Measurements from ENCODE around the gene VAV2.
"Not testable (repeated sequence)": the region's sequence is repeated elsewhere in the genome, so short reads cannot be mapped to it uniquely, and the experiment has no call there.

VAV2 gene

DNA sequence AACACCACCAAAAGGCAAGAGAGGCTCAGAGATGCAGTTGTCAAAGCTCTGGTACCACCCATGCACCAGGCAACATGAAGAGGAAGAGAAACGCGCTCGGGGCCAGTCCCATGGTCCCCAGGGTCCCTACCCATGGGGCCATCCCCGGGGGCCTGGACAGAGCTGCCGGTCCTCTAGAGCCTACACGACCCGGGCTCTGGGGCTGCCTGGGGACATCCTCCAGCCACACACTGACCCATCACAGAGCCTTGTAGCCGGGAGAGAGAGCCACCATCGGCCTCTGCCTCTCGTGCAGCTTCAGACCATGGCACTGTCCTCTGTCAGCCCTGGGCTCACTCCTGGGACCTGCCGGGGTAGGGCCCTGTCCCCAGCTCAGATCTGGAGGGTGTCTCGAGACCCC lies 23.7 kb downstream of the VAV2 start:
- no peak for DNase-seq

GRCh38 chr9:133967024-133967741 lies 24.9 kb downstream of the VAV2 start:
- DNase-seq = no peak

- DNase-seq = no peak
Observed at GRCh38 chr9:133964463-133964862, 27.7 kb downstream of the VAV2 start.

GRCh38 chr9:133963166-133963565 lies 29.0 kb downstream of the VAV2 start:
- no peak for DNase-seq

DNA sequence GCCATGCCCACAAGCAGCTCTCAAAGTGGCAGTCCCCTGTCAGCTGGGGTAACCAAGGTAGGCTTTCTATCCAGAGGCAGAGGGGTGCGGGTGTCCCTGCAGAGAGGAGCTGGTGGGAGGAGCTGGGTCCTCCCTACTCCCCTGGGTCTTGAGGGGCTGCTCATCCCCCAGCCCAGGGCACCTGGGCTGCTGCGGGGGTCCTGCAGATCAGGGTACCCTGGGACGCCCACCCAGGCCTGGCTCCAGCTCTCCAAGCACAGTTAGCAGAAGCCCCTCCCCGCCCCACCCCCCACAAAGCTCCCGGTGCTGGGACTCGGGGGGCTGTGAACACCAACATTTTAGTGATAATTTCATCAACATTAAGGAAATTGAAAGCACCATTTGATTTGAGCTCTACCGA lies 29.8 kb downstream of the VAV2 start:
- no peak for DNase-seq

DNA sequence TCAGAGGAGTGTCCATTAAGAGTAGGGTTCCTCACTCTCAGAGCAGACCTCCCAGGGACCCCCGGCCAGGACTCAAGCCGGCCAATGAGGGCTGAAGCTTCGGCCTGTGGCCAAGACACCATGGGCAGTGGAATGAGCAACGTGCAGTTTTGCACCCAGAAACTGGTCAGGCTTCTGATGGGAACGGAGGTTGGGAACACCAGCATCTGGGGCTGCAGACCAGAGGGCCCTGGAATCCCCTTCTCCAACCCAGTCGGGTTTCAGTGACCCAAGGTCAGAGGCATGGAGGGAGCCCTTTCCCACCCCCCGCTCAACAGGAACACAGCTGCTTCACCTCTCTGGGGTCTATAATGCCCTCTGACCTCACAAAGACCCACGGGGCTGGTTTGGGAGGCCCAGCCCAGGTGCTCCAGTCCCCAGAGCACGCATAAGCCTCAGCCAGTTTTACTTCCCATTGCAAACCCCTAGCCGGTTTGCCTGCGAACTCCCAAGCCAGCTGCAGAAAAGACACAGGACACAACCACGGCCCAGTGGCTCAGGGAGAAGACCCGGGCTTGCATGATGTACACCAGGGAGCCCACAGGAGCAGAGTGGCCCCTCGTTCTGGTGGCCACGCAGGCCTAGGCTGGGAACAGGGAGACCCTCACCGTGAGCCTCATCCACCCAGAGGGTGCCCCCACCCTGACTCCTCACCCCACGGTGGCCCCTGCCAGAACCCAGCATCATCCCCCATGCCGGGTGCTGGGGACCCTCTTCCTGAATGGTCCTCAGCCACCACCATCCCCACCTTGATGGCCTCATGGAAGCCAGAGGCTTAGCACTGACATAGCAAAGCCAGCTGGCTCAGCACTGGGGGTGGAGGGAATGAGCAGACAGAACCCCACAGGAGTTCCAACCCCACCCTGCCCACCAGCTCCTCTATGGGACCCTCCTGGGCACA lies 30.6 kb downstream of the VAV2 start:
- no peak for DNase-seq

DNA sequence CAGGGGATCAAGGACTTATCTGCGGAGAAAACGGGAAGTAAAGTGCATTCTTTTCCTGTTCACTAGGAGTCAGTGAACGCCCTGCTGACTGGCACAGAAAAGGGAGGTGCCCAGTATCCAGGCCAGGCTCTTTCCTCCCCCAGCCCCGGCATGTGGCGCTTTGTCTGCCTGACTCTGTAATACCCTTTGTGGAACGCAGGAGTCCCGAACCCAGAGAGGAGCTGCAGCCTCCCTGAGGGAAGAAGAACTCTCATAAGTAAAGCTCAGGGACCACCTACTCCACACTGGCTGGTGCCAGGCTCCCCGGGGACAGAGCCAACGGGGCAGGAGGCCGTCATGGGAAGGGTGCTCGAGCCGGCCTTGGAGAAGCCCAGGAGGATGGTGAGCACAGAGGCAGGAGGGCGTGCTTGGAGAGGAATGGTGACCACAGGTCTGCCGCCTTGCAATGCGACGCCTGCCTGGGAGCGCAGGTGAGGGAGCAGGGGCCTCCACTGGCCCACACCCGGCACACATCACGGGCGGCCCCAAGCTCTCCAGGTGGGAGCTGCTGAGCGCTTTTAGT lies 31.5 kb downstream of the VAV2 start:
- no peak for DNase-seq

DNA sequence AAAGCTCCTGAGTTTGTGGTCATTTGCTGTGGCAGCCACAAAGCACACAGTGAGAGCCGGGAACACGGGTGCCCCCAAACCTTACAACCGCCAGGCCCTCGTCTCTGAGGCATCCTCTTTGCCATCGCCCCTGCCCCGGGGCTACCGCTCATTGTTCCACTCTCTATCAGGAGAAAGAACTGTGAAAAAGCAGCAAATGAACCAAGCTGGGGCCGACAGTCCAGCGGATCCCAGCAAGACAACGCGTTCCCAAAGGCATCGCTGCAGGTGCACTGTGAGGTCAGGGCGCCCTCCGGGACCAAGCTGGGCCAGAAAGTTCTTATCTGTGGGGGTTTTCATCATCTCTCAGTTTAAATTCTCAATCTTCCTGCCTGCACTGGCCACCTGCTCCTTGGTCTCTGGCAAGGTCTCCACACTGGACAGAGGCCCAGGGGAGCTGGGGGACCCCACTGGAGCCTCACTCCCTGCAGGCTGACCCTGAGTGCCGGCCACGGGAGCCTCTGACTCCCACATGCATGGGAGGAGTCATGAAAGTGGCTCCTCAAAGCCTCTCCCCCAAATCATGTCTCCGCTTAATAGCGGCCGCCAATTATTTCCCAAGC lies 32.1 kb downstream of the VAV2 start:
- no peak for DNase-seq

DNA sequence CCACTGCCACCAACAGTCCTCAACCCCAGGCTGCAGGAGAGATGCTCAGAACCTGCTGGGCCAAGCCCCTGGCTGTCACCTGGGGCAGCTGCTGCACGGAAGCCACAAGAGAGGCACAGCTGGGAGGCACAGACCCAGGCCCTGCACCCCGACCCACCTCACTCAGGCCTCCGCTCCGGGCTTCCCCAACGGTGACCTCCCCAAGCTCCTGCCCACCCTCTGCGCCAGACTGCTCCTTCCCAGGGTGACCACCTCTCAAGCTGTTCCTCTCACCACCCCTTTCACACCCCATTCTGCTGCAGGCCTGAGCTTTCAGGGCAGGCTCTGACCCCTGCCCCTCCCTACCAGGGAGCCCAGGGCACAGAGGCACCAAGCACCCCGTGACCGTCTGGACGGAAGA lies 33.0 kb downstream of the VAV2 start:
- DNase-seq = no peak

- DNase-seq = no peak
Observed at GRCh38 chr9:133958756-133959155, 33.4 kb downstream of the VAV2 start.

DNA sequence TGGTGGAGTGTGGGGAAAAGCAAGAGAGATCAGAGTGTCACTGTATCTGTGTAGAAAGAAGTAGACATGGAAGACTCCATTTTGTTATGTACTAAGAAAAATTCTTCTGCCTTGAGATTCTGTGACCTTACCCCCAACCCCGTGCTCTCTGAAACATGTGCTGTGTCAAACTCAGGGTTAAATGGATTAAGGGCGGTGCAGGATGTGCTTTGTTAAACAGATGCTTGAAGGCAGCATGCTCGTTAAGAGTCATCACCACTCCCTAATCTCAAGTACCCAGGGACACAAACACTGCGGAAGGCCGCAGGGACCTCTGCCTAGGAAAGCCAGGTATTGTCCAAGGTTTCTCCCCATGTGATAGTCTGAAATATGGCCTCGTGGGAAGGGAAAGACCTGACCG lies 34.4 kb downstream of the VAV2 start:
- not testable (repeated sequence) for DNase-seq

- DNase-seq = no peak
Observed at GRCh38 chr9:133957328-133957727, 34.8 kb downstream of the VAV2 start.

- no peak for DNase-seq
Observed at GRCh38 chr9:133956520-133957076, 35.5 kb downstream of the VAV2 start.

DNA sequence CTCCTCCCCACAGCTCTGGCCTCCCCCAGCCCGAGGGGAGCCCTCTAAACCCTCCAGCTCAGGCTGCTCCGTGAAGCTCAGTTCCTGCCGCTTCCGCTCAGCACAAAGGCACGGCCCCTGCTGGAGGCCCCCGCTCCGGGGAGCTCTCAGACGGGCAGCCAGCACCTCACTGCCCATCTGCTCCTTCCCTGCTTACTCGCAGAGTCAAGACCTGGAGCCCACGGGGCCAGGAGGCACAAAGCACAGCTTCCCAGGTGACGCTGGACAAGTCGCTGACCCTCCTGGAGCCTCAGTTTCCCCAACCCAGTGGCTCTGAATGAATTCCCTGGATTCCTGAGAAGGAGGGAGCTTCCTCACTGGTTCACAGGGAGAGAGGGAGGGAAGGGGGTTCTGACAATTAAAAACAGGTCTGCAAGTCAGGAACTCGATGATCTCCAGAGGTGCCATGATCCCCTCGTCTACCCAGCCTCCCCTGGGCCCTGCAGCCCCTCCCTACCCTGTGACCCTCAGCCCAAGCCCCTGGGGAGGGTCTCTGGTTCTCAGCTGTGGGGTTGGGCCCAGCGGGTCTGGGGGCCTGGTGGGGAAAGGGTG lies 36.2 kb downstream of the VAV2 start:
- DNase-seq = no peak

DNA sequence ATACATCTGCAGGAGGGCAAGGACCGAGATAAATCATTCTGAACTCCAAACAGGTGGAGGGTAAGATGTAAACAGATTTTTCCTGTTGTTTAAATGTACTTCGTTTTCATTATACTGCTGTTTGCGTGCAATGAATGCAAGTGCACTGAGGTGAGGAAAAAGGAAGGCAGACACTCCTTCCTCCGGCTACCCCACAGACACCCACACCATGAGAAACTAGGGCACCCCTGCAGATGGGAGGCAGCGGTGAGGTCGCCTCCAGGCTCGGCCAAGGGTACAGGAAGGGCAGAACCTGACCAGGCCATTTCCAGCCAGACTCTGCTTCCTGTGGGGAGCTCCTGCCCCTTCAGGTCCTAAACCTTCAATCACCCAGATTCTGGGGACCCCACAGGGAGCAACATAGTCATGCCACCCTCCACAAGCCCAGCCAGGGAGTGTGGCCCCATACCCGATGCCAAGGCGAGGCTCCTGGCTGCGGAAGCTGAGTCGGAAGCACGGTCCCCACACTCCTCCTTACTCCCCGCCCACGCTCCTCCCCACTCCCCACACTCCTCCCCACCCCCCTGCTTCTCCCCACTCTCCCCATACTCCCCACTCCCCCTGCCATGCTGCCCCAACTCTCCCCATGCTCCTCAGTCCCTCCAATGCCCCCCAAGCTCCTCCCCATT lies 37.1 kb downstream of the VAV2 start:
- no peak for DNase-seq

DNA sequence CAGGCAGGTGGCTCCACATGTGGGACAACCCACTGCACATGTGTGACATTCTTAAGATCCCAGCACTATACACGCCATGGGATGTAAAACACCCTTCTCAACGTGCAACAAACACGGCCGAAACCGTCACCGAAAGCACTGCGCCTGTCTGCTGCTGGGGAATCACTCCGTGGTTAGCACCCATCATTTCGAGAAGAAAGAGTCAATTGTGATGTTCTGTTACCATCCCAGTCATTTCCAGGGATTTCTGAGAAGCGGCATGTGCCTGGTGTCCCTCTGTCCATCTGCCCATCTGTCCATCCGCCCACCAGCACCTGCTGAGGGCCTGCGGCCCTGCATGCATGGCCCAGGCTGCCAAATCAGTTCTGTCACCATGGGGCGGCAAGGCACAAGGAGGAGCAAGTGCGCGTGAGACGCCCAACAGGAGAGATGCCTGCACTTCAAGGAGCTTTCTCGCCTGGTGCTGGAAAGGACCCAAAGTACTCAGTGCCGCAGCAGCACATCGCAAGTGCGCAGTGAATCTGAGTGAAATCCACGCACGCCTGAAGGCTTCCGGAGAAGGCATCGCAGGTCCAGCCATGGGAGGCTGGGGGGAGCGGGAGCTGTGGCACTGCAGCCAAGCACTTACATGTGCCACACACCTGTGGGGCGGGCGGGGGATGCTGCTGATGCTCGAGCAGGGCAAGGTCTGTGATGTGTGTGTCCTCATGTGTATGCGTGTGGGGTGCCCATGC lies 38.0 kb downstream of the VAV2 start:
- no peak for DNase-seq

- DNase-seq = no peak
Observed at GRCh38 chr9:133953621-133953975, 38.5 kb downstream of the VAV2 start.

GRCh38 chr9:133952598-133953550 lies 39.2 kb downstream of the VAV2 start:
- no peak for DNase-seq

- DNase-seq = no peak
Observed at GRCh38 chr9:133951265-133951664, 40.9 kb downstream of the VAV2 start.

DNA sequence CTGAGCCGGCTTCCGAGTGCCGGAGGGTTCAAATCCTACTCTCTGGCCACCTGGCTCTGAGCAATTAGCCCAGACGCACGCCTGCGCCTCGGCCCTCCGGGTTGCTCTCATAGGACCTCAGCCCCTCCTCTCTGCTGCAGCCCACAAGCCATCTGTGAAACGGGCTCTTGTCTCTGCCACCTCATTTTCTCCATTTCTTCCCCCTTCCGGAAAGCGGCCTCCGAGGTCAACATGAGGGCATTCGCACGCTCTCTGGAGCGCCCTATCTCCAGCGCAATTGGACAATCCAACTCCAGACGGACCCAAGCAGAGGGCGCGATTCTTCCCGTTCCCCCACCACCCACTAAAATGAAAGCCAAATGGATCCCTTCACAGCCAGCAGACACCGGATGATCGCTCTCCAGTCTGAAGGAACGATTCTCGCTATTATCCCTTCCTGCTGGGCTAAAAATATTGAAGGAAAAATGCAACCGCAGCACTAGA lies 41.5 kb downstream of the VAV2 start:
- DNase-seq = no peak
